IPS-11a (cell line): ENCODE data around the gene C1QTNF6.

ENCODE experiments used
- H3K4me3 ChIP-seq: one replicate; pipeline ENCODE4 v1.5.1; 2013; ENCODE audit warnings: low read depth, low read length, control low read depth

Gene C1QTNF6

DNA sequence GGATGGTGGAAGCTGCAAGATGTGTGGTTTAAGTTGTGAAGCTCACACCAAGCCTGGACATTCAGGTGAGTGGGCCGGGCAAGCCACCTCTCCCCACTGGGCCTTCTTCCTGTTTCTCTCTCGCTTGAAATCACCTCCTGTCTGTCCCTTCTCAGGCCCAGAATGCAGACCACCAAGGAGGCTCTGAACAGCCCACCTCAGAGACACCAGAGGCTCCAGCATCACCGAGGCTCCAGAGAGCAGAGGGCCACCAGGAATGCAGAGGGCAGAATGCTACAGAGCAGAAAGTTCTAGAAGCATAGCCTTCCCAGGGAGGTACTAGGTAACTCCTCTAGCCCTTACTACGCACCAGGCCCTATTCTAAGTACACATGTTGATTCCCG, 23.6 kb downstream of the C1QTNF6 start:
- no peak overlapping the region for H3K4me3 ChIP-seq

DNA sequence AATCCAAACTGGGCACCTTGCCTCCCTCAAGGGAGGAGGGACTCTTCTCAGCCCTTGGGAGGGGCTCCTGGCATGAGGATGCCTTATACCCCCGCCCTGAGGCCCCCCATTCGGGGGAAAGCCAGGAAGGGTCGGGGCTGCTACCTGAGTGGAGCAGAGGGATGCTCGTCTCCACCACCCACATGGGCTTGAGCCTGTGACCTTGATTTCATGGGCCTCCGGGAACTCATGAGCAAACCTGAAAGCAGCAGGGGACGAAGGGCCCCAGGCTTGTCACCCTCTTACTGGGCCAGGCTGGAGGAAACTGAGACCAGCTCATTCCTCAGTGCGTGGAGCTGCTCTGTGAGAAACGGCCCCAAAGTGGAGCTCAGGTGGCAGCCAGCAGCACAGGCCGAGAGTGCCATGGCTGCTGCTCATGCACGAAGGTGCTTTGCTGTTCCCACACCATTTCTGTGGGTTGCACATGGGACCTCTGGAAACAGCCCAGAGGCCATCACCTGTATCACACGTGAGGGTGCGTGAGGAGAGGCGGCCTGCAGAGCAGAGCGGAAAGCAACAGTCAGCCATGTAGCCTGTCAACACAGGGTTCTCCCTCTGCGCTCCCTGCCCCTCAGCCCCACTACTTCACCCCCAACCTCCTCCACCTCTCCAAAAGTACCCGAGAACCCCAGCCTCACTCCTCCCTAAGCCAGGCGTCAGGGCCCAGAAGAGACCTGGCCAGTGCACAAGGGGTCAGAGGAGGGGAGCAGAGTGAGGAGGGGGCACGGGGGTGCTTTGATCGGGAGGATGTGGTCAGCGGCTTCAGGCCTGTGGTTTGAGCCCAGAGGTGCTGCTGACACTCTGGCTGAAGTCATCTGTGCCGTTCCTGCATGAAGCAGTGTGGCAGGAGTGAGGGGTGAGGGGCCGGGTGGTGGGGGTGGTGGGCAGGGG, 24.2 kb downstream of the C1QTNF6 start:
- no peak overlapping the region for H3K4me3 ChIP-seq

DNA sequence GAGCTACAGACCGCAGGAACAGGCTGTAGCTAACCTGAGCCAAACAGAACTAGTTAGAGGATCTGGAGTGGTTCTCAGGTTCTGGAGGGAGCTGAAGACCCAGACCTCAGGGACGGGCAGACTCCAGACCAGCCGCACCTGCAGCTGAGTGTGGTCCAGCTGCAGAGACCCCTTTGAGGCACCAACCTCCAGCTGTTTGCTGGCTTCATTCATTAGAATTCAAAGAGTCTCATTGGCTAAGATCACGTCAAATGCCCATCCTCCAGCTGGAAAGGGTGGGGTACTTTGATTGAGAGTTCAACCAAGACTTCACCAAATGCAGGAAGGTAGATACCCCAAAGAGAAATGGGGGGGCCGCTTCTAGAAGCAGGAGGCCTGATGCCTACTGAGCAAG, 25.0 kb downstream of the C1QTNF6 start:
- H3K4me3 ChIP-seq = no peak overlapping the region

GRCh38 chr22:37162221-37163095, 25.6 kb downstream of the C1QTNF6 start:
- no peak overlapping the region for H3K4me3 ChIP-seq

DNA sequence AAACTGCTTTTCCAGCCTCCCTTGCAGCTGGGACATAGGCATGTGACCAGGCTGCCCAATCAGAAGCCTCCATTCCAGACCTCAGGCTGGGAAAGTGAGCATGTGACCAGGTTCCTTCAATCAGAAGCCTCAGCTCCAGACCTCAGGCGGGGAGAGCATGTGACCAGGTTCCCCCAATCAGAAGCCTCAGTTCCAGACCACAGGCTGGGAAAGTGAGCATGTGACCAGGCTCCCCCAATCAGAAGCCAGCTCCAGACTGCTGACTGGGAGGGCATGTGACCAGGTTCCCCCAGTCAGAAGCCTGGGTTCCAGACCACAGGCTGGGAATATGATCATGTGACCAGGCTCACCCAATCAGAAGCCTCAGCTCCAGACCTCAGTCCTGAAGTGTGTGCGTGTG, 26.6 kb downstream of the C1QTNF6 start:
- H3K4me3 ChIP-seq = no peak overlapping the region

GRCh38 chr22:37160027-37160426, 28.0 kb downstream of the C1QTNF6 start:
- H3K4me3 ChIP-seq = no peak overlapping the region

GRCh38 chr22:37158963-37159290, 29.1 kb downstream of the C1QTNF6 start:
- no peak overlapping the region for H3K4me3 ChIP-seq

GRCh38 chr22:37157516-37158285, 30.3 kb downstream of the C1QTNF6 start:
- H3K4me3 ChIP-seq = no peak overlapping the region

DNA sequence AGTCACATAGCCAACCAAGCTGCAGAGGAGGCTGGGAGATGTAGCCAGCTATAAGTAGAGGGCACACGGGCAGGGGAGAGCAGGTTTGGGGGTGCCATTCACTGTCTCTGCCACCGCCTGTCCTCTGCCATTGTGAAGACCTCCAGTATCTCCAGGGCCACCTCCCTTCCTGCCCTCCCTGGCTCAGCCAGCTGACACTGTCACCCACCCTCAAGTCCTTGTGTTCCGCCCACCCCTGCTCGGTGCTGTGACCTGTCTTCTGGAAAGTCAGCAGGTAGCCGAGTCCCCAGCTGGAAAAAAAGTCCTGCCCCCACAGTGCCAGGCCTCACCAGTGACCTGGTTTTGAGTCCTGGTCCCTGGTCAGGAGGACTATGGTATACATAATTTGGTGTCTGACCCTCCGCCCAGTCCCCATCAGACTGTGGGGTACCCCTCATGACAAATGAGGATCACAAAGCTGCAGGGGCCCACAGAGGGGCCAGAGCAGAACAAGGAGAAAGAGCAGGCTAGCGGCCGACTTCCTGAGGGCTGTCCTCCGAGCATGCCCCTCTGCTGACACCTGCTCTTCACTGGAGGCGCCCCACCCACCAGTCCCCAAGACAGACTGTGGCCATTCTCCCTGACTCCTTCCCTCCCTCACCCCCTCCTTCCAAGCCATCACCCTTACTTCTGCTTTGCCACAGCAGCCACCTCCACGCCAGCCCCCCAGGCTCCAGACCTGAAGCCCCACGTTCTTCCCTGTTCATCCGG, 31.2 kb downstream of the C1QTNF6 start:
- H3K4me3 ChIP-seq = no peak overlapping the region

DNA sequence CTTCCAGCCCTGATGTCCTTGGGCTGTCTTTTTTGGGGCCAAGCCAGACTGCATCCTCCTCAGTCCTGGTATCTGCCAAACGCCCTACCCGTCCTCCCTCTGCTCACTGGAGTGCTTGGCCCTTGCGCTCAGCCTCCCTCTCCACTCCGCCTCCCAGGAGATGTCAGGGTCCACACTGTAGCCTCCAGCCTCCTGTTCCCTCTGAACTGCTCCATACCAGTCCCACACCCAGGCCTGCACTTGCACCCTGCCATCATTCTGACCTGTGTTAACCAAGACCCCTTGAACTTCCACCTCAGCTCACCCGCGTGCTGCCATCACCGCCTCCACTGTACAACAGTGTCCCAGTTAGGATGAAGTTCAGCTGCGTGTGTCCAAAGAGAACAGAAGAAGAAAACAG, 32.1 kb downstream of the C1QTNF6 start:
- H3K4me3 ChIP-seq = no peak overlapping the region

DNA sequence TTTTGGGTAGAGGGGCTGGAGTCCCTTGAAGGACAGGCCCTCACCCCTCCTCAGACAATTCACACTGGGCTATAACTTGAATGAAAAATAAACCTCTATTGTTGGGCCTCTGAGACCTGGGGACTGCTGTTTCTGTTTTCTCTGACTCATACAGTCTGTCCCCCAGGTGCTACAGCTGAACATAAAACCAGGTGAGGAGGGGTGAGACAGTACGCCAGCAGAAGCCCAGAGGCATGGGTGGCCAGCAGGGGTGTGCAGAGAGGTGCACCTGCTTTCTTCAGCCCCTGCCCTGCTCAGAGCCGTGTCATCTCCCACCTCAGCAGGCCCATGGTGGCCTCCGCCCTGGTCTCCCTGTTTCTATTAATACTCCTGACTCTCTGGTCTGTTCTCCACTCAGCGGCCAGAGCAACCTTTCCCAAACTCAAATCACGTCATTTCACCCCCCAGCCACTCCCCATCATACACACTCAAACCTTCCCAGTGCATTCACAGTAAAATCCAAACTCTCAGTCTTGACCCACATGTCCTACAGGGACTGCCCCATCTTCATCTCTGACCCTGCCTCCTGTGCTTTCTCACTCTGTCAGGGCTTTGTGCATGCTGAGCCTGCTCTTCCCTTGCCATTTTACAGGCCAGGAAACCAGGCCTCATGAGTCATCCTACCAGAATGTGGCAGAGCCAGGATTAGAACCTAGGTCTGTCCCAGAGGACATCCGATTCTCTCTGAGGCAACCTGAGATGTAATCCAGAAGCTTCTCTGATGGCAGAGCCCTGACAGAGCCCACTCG, 32.9 kb downstream of the C1QTNF6 start:
- no peak overlapping the region for H3K4me3 ChIP-seq

DNA sequence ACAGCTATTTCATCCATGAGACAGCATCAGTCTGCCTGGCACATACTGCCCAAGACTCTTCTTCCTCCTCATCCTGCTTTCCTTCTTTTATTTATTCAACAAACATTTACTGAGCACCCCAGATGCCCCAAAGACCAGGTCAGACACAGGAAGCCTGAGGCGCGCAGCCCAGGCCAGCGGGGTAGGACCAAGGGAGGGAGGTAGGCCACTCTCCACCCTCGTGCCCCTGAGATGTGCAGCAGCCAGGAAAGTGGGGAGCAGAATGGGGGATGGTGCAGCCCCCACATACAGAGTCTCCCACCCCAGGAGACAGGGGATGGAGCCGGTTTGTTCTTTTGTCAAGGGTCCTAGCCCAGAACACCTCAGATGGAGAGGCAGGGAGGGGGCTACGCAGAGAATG, 34.1 kb downstream of the C1QTNF6 start:
- H3K4me3 ChIP-seq = no peak overlapping the region

GRCh38 chr22:37151401-37151800, 36.6 kb downstream of the C1QTNF6 start:
- no peak overlapping the region for H3K4me3 ChIP-seq

- H3K4me3 ChIP-seq = no peak overlapping the region
Measured at GRCh38 chr22:37150701-37151100, 37.3 kb downstream of the C1QTNF6 start.

DNA sequence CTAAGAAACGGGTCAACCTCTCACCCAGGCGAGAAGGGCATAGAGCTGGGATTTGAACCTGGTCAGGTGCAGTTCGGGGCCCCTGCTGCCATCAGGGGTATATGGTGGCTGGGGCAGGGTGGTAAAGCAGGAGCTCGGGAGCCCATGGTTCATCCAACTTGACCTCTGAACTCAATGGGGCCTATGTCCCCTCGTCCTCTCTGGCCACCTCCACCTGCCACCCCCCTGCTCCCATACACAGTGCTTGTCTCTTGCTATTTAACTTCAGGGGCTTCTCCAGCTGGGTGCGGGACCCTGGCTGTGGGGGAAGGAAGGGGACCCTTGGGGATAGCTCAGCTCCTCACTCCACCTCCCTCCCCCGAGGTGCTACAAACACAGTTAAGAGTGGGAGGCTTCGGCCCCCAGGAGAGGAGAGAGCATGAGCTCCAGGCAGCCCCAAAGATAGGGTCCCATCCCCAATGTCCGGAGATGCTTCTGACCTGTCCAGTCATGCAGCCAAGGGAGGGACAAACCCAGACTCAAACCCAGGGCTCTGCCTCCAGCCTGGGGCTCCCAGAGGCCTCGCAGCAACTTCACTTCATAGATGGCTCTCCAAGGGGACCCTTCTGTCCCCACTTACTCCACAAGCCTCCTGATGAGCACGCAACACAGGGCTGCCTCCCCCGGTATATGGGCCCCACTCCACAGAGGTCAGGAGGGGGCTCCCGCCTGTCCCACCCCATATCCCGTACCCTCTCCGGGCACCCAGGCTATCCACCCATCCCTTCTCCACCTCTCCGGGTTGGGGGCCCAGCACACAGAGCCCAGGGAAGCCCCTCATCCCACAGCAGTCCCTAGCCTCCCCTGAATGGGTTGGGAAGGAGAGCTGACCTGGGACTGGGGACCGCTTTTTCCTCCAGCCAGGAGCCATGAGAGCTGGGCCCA, 39.0 kb downstream of the C1QTNF6 start:
- H3K4me3 ChIP-seq = no peak overlapping the region

- no peak overlapping the region for H3K4me3 ChIP-seq
Measured at GRCh38 chr22:37148031-37148651, 39.9 kb downstream of the C1QTNF6 start.

DNA sequence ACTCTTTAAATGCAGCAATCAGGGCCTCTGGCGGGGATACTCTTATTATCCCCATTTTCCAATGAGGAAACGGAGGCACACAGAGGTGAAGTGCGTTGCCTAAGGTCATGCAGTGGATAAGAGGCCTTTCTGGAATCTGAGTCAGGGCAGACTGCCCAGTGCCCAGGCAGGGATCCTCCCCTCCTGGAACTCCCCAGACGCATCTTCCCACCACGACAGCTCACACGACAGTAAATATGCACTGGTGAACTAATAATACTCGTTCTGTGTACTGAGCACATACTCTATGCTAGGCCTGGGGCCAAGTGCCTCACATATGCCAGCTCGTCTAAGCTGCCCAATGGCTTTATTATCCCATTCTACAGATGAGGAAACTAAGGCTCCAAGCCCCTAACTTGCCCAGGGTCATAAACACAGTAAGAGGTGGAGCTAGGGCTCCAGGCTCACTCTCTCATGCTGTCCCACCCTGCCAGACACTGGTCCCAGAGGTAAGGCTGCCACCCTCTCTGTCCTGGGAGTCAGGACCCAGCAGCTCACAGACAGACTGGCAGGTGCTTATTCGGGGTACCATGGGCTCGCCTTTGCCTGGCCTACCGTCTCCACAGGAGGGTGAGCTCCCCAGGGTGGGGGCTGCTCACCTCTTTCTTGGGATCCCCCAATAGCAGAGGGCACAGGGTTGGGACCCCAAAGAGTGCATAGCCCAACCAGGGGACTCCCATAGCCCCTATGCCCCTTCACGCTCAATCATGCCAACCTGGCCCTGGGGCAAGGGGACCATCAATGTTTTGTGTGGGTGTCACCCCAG, 40.7 kb downstream of the C1QTNF6 start:
- H3K4me3 ChIP-seq = no peak overlapping the region
